Measurements from ENCODE around the gene GDAP1L1. TPM values are rescaled to one million over a fixed set of nuclear protein-coding genes. Genes with fewer than 3 reads are reported as not detected.

GDAP1L1 gene
- total RNA-seq, 1 donor from 2014 or later = 1.8 TPM

- H3K4me1 Mint-ChIP-seq (ENCODE audit: unreplicated experiment) = peaks cover 48% of the 10 kb centered on the region
- TF ChIP-seq, protein P1, sequence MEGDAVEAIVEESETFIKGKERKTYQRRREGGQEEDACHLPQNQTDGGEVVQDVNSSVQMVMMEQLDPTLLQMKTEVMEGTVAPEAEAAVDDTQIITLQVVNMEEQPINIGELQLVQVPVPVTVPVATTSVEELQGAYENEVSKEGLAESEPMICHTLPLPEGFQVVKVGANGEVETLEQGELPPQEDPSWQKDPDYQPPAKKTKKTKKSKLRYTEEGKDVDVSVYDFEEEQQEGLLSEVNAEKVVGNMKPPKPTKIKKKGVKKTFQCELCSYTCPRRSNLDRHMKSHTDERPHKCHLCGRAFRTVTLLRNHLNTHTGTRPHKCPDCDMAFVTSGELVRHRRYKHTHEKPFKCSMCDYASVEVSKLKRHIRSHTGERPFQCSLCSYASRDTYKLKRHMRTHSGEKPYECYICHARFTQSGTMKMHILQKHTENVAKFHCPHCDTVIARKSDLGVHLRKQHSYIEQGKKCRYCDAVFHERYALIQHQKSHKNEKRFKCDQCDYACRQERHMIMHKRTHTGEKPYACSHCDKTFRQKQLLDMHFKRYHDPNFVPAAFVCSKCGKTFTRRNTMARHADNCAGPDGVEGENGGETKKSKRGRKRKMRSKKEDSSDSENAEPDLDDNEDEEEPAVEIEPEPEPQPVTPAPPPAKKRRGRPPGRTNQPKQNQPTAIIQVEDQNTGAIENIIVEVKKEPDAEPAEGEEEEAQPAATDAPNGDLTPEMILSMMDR (conservative IDR thresholded peaks at IDR 0.05) = no peak
- DNase-seq (ENCODE audit: extremely low spot score, unreplicated experiment) = no peak
Measured at GRCh38 chr20:44208770-44209169, 38.3 kb upstream of the GDAP1L1 start.

DNA sequence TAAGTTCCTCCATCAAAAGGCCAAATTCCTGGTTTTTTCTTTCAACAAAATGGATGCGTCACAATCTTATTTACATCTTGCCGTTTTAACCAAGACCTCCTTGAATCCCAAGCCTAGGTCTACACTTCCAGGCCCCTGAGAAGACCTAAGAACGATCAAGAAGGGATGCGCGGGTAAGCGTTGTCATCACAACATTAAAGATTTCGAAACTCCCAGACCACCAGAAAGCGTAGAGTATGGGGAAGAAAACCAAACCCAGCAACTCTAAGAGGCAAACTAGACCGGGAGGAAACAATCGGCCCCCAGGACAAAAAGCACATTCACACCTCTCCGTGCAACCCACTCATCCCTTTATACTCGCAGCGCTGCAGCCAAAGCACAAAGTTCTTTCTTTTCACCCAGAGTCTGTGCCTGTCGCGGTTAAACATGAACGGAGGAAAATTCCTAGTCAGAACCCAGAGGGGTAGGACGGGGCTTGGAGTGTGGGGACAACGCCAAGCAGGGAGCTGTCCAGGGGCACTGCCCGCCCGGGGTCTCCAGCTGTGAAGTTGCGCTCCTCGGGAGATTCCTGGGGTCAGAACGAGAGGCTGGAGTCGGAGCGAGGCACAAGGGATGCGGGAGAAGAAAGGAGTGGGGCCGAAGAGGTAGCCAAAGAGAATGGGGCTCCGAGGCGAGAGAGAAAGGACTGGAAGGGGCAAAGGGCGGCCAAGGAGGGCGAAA lies 37.3 kb upstream of the GDAP1L1 start:
- H3K4me3 Mint-ChIP-seq = peak overlapping the region; percentile 96
- peak overlapping the region; percentile 99 for H3K27ac Mint-ChIP-seq
- H3K4me1 Mint-ChIP-seq (ENCODE audit: unreplicated experiment) = peaks cover 44% of the 10 kb centered on the region
- H3K9me3 Mint-ChIP-seq = no peaks in the 10 kb centered on the region
- TF ChIP-seq, protein P1 (conservative IDR thresholded peaks at IDR 0.05) = peak; percentile 3
- no peaks in the 10 kb centered on the region for H3K27me3 Mint-ChIP-seq
- H3K36me3 Mint-ChIP-seq = peaks cover 10% of the 10 kb centered on the region
- DNase-seq (ENCODE audit: extremely low spot score, unreplicated experiment) = no peak

More at GRCh38 chr20:44208770-44209169, 38.3 kb upstream of the GDAP1L1 start:
- H3K4me3 Mint-ChIP-seq = peak overlapping the region; percentile 96
- peak overlapping the region; percentile 99 for H3K27ac Mint-ChIP-seq
- no peaks in the 10 kb centered on the region for H3K27me3 Mint-ChIP-seq
- H3K36me3 Mint-ChIP-seq = peaks cover 14% of the 10 kb centered on the region
- no peaks in the 10 kb centered on the region for H3K9me3 Mint-ChIP-seq

GRCh38 chr20:44210406-44211176 lies 36.5 kb upstream of the GDAP1L1 start, which contains the start of gene OSER1:
TSS of gene OSER1 (minus strand) at chr20:44210771. CDS start at chr20:44206957, 3,814 bp downstream.
- TF ChIP-seq, protein P1 (conservative IDR thresholded peaks at IDR 0.05) = peak; percentile 9
- H3K36me3 Mint-ChIP-seq = peaks cover 6% of the 10 kb centered on the region
- DNase-seq (ENCODE audit: extremely low spot score, unreplicated experiment) = peak; percentile 99
- H3K4me1 Mint-ChIP-seq (ENCODE audit: unreplicated experiment) = peaks cover 47% of the 10 kb centered on the region
- no peaks in the 10 kb centered on the region for H3K9me3 Mint-ChIP-seq
- peak within 1 kb of the TSS; percentile 99 for H3K27ac Mint-ChIP-seq
- peak within 1 kb of the TSS; percentile 96 for H3K4me3 Mint-ChIP-seq
- H3K27me3 Mint-ChIP-seq = no peaks in the 10 kb centered on the region

DNA sequence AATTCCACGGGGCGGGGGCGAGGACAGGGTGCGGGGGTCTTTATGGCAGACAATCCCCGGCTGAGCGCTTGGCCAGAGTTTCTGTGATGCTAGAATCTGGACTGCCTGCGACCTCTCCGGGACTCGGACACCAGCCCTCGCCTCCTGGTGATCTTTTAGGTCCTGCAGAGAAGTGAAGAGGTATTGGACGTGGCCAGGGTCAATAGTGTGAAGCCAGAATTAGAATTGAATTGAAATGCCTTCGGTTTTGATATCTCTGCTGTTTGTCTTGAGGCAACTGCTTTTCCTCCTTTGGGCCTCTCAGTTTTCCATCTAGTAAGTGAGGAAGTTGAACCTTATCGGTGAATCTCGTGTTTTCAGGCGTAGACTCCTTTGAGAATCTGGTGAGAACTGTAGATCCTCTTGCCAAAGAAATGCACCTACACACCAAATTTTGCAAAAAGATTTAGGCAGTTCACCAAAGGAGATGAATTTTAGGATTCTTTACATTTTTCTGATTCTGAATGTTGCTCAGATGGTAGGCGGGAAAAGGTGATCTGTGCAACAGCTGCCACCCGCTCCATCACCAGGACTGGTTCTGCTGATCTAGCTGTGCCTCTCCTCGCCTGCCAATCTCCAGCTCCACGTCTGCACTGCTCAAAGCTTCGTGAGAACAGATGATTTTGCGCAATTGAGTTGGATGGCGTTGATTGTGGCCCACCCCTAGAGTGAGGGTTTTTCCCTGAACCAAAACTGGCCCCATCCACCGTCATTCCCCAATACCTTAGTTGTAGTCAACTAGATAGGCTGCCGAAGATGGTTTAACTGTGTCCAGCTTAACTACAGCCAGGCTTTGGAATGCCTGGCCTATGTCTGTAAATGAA lies 35.7 kb upstream of the GDAP1L1 start:
- TF ChIP-seq, protein P1 (conservative IDR thresholded peaks at IDR 0.05) = no peak
- Mint-ChIP-seq H3K36me3 (peaks cover 1% of the 10 kb centered on the region), H3K4me1 (ENCODE audit: unreplicated experiment) (peaks cover 42% of the 10 kb centered on the region), H3K27ac (peak overlapping the region; percentile 99), H3K27me3 (no peaks in the 10 kb centered on the region), H3K4me3 (peak overlapping the region; percentile 96), H3K9me3 (no peaks in the 10 kb centered on the region)
- no peak for DNase-seq (ENCODE audit: extremely low spot score, unreplicated experiment)

GRCh38 chr20:44212792-44213191 lies 34.3 kb upstream of the GDAP1L1 start:
- Mint-ChIP-seq H3K4me3 (peak overlapping the region; percentile 96), H3K9me3 (no peaks in the 10 kb centered on the region), H3K4me1 (ENCODE audit: unreplicated experiment) (peaks cover 31% of the 10 kb centered on the region), H3K27me3 (no peaks in the 10 kb centered on the region), H3K36me3 (no peaks in the 10 kb centered on the region), H3K27ac (no peak overlapping the region)
- DNase-seq (ENCODE audit: extremely low spot score, unreplicated experiment) = no peak
- TF ChIP-seq, protein P1 (conservative IDR thresholded peaks at IDR 0.05) = no peak

All from type B pancreatic cell (in vitro differentiated cells).